ENCODE measurements around the gene PRKAR2B.
"Not testable (repeated sequence)": the region's sequence is repeated elsewhere in the genome, so short reads cannot be mapped to it uniquely, and the experiment has no call there.

Gene PRKAR2B

DNA sequence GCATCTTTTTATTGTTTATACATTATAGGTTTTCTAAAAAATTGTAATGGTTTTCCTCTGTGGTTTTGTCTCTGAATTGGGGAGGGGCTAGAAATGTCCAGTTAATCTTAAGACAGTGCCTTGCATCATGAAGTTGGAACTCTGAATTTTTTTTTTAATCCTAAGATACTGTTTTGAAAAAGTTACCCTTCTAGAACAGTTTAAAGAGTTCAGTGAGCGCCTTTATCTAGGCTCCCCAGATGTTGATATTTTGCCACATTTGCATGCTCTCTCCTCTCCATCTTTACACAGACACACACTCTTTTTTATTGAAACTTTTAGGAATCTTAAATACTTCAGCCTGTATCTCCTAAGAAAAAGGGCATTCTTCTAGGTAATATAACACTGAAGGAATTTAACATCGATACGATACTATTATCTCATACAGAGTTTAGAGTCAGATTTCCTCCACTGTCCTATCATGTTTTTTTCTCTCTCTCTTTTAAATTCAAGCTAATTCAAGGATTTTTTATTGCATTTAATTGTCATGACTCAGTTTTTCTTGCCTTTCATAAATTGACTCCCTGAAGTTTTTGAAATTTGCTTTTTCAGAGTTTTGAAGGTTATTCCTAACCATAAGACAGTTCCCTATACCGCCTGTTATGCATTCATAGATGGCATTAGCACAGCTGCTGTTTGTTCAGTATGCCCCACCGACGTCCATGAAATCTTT is 31.5 kb downstream of the PRKAR2B start:
- FAIRE-seq, result no peak
- no peak for DNase-seq (ENCODE audit: insufficient read length, low spot score)

DNA sequence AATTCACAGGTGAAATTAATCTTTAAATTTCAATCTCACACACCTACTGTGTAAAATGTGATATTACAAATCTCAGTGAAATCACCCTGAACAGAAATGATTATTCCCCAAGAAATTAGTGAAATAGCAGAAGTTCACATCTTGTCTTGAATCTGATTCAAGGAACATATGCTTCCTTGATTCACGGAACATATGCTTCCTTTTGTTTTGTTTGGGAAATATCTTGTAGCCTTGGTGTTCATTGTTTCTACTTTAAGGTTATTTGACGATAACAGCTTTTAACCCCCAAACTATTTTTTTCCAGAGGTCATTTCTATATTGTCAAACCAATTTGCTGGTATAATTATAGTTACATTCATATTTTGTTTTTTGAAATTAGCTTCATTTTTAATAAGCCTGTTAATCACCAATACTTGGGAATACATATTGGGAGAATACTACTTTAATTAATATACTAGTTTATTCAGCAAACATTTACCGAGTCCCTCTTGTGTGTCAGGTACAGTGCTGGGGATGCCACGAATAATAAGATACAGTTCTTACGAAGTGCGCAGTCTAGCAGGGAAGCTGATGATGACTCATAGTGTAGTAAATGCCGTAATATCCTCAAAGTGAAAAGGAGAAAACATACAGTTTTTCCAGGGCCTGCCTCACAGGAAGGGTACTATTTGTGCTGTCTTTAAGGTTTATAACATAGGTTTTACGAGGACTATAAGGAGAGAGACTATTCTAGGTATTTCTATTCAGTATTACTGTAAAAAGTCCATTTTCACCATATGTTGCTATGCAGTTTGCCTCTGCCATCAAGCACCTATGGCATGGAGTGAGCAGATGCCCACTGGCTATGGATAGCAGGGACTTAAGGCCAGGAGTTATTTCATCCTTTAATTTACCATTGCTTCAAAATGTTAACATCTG is 32.5 kb downstream of the PRKAR2B start:
- DNase-seq (ENCODE audit: insufficient read length, low spot score) (no peak), FAIRE-seq (no peak)

DNA sequence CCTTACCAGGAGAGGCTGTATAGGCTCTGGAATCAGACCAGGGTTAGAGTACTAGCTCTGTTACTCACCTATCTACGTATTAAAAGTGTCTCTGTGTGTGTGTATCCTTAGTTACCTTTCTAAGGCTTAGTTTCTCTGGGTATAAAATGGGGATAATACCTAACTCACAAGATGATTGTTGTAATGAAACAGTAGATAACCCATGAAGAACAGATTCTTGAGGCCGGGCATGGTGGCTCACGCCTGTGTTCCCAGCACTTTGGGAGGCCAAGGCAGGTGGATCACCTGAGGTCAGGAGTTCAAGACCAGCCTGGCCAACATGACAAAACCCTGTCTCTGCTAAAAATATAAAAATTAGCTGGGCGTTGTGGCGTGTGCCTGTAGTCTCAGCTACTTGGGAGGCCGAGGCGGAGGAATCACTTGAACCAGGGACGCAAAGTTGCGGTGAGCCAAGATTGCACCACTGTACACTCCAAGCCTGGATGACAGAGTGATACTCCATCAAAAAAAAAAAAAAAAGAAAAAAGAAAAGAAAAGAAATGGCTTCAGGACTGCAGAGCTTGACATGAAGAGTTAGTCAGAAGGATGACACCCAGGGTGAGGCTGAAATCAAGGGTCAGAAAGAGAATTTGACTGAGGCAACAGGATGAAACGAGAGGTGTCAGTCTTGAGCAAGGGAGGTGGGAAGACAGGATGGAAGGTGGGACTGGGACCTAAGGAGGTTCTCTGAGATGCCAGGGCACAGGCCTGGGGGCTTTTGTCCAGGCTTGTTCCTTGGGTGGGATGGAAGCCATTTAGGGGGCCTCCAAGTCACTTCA is 33.4 kb downstream of the PRKAR2B start:
- FAIRE-seq (no peak), DNase-seq (ENCODE audit: insufficient read length, low spot score) (no peak)

DNA sequence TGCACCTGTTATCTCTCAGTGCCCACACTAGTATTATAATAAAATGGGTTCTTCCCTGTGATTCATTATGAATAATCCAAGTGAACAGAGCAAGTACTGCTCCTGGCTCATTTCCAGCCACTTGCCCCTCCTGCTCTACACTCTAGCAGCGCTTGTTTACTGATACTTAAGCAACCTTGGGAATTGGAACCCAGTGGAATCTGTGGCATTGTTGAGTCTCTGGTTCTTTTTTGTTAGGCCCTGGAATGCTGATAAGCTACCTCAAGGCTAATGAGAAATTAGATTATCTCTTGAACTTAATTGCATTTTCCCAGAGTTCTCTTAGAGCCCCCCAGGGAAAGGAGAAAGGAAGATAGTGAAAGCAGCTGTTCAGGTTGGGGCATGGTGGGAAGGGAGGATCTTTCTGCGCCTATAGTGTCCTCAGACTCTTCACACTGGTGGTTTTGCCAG is 34.0 kb downstream of the PRKAR2B start:
- FAIRE-seq (no peak), DNase-seq (ENCODE audit: insufficient read length, low spot score) (no peak)

DNA sequence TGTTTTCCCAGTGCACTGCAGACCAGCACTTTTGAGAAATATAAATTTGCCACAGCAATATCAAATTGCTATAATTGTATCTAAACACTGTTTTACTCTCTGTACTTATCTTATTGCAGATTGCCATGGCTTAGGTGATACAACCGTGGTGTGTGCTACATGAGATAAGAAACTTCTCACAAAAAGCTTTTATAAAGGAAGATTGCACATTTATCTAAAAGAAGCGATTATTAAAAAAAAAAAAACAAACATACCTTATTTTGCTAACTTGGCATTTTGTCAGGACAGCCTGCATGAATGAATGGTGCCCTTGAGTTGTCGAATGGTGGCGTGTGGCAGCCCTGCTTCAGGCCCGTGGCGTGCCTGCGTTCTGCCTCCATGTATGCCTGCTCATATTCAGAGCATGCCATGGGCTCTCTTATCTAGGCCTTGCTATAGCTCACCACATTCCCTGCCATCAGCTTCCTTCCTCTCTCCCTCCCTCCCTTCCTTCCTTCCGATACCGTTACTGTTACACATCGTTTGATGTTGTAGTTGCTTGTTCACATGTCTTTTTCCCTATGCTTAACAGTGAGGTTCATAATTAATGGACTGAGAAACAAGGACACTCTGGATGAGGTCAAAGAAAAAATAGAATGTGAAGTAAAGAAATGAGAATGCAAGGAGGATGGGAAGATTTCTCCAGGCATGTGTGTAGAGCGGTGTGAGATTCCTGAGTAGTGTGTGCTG is 34.9 kb downstream of the PRKAR2B start:
- DNase-seq (ENCODE audit: insufficient read length, low spot score) (no peak), FAIRE-seq (no peak)

DNA sequence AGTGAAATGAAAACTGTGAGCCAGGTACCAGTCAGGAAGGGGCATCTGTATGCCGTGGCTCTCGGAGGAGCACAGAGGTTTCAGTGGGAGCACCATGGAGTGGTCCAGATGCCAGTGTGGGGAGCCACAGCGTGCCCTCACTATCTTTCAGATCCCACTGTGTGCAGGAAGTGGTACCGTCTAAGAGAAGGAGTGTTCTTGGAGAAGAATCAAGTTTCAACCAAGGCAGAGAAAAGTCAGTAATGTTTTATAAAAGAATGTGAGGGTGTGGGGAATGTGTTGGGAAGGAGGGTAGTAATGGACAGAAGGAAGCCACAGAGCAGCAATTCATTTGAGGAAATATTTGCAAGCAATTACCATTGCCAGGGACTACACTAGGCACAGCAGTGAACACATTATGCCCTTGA is 35.6 kb downstream of the PRKAR2B start:
- FAIRE-seq, result no peak
- no peak for DNase-seq (ENCODE audit: insufficient read length, low spot score)

DNA sequence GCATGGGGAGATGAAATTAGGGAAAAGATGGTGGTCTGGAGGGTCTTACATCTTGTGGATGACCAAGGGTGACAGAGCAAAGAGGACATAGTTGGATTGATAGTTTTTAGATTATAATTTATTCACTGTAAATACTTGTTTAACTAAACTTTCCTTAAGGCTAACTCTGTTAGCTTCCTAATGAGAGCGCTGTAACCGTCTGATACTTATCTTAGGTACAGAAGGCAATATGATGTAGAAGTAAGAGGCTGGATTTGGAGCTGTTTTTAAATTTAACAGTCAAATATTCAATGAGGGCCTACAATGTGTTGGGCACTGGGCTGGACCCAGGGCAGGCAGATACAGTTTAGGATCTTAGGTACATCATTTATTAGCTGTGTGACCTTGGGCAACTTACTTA is 36.0 kb downstream of the PRKAR2B start:
- FAIRE-seq, result no peak

DNA sequence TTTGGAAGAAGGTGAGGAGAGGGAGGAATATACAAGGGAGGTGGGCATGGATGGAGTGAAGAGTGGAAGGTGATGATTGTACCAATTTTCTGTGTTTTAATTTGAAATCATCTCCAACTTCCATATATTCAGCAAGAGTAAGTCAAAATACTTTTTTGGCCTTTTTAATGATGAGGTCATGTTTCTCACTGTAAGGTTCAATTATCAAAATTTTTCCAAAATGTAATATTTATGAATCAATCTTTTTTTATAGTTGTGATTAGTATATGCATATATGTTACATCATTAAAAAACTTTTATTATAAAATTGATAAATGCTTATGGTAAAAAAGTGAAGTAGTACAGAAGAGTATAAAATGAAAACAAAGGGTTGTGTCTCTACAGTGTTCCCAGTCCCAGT is 40.7 kb downstream of the PRKAR2B start:
- no peak for FAIRE-seq
- no peak for DNase-seq (ENCODE audit: insufficient read length, low spot score)

More for the DNA sequence above, 36.0 kb downstream of the PRKAR2B start:
- DNase-seq (ENCODE audit: insufficient read length, low spot score), result no peak

DNA sequence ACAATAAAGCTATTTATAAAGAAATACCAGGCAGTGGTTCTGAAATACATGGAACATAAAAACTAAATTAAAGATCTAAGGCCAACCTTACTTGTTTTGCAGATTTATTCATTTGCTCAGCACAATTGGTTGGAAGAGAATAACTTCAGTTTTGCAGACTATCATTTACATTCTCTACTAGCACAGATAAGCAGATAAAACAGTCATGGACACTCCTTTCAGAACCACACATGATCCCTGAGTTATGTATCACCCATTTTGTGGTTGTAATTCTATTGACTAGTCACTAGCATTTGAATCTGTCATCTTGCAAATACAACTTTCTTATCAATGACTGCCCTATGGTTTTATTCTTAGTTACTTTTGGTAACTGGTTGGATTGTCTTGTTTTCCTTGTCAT is 45.1 kb downstream of the PRKAR2B start:
- FAIRE-seq (no peak), DNase-seq (ENCODE audit: insufficient read length, low spot score) (no peak)

DNA sequence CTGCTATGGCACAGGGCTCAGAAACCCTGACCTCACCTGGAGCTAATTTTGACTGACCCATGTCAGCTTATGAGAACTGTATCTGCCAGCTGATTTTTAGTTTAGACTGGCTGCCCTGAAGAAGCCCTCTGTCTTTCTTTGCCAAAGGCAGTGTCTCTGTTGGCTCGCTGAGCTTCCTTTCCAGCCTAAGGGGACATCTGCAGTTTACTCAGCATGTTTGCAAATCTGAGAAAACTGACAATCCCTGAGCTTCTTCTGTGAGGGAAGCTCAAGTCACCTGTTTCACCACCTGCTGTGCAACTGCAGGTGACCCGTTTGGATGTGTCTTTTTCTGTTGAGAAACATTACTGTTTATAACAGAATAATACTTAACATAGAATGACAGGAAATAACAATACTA is 46.0 kb downstream of the PRKAR2B start:
- FAIRE-seq, result no peak
- no peak for DNase-seq (ENCODE audit: insufficient read length, low spot score)

DNA sequence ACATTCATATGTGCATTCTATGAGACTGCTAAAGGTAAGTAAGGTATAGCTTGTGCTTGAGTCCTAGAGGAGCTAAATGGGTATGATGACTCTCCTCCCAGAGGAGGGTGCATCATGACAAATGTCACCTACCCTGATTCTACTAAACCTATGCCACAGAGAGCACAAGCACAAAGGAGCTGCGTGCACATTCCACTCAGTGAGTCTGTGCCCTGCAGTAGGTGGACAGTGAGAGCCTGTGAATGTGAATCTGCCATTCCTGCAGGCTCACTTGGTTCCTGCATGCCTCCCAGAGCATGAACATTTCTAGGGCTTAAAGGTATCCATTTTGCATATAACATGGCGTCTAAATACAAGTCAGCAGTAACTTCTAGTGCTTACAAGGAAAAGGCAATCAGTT is 46.8 kb downstream of the PRKAR2B start:
- FAIRE-seq, result no peak
- no peak for DNase-seq (ENCODE audit: insufficient read length, low spot score)

DNA sequence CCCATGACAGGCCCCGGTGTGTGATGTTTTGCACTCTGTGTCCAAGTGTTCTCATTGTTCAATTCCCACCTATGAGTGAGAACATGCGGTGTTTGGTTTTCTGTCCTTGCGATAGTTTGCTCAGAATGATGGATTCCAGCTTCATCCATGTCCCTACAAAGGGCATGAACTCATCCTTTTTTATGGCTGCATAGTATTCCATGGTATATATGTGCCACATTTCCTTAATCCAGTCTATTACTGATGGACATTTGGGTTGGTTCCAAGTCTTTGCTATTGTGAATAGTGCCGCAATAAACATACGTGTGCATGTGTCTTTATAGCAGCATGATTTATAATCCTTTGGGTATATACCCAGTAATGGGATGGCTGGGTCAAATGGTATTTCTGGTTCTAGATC is 49.2 kb downstream of the PRKAR2B start:
- not testable (repeated sequence) for DNase-seq (ENCODE audit: insufficient read length, low spot score); FAIRE-seq

DNA sequence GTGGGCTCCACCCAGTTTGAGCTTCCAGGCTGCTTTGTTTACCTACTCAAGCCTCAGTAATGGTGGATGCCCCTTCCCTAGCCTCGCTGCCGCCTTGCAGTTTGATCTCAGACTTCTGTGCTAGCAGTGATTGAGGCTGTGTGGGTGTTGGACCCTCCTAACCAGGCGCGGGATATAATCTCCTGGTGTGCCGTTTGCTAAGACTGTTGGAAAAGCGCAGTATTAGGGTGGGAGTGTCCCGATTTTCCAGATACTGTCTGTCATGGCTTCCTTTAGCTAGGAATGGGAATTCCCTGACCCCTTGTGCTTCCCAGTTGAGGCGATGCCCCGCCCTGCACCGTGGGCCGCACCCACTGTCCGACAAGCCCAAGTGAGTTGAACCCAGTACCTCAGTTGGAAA is 54.6 kb downstream of the PRKAR2B start:
- not testable (repeated sequence) for FAIRE-seq; DNase-seq (ENCODE audit: insufficient read length, low spot score)

DNA sequence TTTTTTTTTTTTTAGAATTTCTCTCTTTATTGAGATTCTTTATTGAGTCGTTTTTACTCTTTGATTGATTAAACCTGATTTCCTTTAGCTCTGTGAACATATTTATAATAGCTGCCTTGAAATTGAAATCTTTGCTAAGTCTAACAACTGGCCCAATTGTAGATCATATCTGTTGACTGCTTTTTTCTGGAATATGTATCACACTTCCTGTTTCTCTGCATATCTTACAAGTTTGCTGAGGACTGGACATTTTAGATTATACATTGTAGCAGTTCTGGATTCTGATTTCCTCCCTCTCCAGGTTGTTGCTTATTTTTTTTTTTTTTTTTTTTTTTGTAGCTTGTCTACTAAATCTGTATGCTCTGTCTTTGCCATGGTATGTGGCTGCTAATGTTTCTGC is 56.3 kb downstream of the PRKAR2B start:
- DNase-seq (ENCODE audit: insufficient read length, low spot score) (no peak), FAIRE-seq (no peak)

DNA sequence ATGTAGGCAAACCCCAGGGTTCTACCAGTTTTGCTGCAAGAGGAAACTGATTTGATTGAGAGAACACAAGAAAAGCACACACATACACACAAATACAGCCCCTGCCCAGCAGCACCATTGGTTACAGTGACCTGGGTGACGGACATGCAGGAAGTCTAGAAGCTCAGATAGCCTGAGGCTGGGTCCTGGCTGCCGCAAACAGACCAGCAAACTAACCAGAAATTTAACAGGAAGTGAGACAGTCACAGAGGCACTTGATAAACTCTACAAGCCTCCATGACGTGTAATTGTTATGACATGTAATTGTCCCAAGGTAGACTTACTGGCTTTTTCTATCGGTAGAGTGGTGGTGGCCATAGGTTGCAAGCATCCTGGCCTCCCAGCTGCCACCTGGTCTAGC is 58.9 kb downstream of the PRKAR2B start:
- FAIRE-seq (no peak), DNase-seq (ENCODE audit: insufficient read length, low spot score) (peak; percentile 57)

DNA sequence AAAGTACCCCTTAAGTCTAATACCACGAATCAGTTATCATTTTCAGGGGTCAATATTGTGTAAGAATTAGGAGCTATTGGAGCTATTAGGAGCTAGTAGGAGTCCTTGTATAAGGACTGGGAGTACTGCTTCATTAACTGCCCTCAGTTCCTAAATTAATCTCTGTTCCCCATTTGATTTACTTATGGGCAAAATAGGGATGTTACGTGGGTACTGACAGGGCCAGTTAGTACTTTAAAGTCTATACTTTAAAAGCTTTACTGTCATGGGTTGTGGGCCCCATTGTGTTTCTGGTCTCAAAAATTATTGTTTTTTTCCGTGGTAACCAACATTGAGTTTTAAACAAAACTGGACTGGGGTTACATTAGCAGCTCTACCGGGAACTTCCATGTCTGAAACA is 60.3 kb downstream of the PRKAR2B start:
- FAIRE-seq (no peak), DNase-seq (ENCODE audit: insufficient read length, low spot score) (no peak)

DNA sequence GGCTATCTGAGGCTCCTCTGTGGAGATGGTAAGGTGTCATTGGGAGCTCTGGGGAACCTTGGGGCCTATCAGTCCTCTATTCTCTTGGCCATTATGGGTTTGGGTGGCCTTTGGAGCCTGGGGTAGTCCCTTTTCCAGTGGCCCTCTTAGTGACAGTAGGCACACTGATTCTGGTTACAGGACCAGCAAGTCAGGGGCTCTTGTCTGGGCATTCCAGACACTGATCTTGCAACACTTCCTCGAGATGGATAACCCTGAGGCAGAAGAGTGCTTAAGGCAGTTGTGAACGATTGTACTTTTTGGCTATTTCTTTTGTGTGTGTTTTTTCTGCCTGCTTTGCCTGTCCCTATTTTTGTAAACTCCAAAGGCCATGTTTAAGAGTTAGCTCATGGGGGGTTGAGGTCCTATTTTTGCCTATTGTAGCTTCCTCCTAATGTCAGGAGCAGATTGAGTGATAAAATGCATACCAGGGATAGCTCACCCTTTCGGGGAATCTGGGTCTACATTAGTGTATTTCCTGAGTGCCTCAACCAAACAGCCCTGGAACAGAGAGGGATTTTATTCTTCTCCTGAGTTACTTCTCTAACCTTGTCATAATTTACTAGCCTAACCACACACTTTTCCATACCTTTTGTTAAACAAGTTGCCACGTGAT is 61.2 kb downstream of the PRKAR2B start:
- no peak for DNase-seq (ENCODE audit: insufficient read length, low spot score)
- FAIRE-seq, result no peak

DNA sequence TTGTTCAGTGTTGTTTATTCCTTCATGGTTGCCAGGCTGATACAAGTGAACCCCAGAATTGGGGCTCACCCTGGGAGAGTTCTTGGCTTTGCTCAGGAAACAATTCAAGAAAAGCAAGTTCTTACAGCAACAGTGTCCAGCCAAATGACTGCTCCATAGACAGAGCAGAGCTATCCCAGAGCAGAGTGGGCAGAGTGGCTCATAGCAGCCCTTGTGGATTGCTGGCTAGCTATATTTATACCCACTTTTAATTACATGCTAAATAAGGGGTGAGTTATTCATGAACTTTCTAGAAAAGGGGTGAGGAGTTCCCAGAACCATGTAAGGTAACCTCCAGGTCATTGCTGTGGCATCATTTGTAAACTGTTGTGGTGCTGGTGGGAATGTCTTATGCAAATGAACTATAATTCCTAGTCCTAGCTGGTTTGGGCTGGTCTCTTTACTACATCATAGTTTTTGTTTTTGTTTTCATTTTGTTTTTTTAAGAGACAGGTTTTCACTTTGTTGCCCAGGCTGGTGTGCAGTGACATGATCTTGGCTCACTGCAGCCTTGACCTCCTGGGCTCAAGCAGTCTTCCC is 64.4 kb downstream of the PRKAR2B start:
- no peak for FAIRE-seq
- DNase-seq (ENCODE audit: insufficient read length, low spot score), result no peak

DNA sequence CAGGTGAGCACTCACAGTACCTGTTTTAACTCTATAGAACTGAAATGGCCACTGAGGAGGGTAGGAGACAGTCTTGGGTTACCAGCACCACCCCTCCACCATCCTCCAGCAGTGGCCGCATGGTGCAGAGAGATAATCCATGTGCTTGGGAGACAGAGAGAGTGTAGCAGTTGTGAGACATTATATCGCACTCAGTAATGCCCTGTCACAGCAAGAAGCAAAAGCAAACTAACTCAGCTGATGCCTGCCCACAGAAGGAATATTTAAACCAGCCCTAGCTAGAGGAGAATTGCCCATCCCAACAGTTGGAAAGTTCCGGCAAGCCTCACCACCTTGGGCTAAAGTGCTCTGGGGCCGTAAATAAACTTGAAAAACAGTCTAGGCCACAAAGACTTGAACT is 65.5 kb downstream of the PRKAR2B start:
- DNase-seq (ENCODE audit: insufficient read length, low spot score), result no peak
- no peak for FAIRE-seq

DNA sequence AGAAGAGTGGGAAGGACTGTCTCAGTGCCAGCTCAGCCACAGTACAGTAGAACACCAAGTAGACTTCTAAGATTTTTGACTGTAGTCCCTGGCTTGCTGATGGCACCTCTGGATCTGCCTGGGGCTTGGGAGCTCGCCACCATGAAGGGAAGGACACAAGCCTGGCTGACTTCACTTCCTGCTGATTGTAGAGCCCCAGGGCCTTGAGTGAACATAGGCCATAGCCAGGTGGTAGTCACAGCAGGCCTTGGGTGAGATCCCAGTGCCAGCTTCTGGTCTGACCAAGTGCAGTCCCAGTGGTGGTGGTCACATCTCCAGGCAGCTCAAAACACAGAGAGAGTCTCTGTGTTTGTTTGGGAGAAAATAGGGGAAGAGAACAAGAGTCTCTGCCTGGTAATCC is 66.7 kb downstream of the PRKAR2B start:
- FAIRE-seq (no peak), DNase-seq (ENCODE audit: insufficient read length, low spot score) (no peak)

Data from HTR-8/SVneo (cell line).